ENCODE data around the gene TP63.

- no peak for TF ChIP-seq CTCF (IDR thresholded peaks at IDR 0.05)
- TF ChIP-seq POLR2A (IDR thresholded peaks at IDR 0.05) = no peak
These were observed 109.0 kb downstream of the TP63 start for GRCh38 chr3:189740156-189740555.

All from adrenal gland (tissue), 5 donors.